SHP77 treated with DMSO at 0.1 percent for 48 hours (cell line): ENCODE measurements around the gene PTBP3.
"Not testable (repeated sequence)": the region's sequence is repeated elsewhere in the genome, so short reads cannot be mapped to it uniquely, and the experiment has no call there.

Experiments
- DNase-seq: peaks from one replicate; lab custom pipeline; 2025; lab: John Stamatoyannopoulos, UW

Gene PTBP3

DNA sequence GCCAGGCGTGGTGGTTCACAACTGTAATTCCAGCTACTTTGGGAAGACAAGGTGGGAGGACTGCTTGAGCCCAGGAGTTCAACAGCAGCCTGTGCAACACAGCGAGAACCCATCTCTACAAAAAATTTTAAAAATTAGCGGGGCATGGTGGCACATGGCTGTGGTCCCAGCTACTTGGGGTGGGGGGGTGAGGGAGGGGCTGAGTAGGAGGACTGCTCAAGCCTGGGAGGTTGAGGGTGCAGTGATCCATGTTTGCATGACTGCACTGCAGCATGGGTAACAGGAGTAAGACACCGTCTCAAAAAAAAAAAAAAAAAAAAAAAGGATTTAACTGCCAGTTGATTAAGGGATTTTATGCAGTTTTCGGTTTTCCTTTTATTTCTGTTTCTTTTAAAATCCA lies 65.0 kb downstream of the PTBP3 start:
- no peak for DNase-seq

DNA sequence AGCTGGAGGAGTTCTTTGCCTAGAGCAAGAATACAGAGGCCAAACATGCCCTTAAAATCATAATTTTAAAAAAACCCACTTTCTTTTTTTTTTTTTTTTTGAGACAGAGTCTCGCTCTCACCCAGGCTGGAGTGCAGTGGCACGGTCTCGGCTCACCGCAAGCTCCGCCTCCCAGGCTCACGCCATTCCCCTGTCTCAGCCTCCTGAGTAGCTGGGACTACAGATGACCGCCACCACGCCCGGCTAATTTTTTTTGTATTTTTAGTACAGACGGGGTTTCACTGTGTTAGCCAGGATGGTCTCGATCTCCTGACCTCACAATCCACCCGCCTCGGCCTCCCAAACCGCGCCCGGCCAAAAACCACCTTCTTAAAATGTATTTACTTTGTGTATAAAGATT lies 66.3 kb downstream of the PTBP3 start:
- not testable (repeated sequence) for DNase-seq

GRCh38 chr9:112265391-112265790 lies 68.0 kb downstream of the PTBP3 start:
- DNase-seq, result no peak

- no peak for DNase-seq
Measured at GRCh38 chr9:112262577-112262976, 70.8 kb downstream of the PTBP3 start.

GRCh38 chr9:112261133-112261532 lies 72.3 kb downstream of the PTBP3 start:
- no peak for DNase-seq

- no peak for DNase-seq
Measured at GRCh38 chr9:112258106-112258505, 75.3 kb downstream of the PTBP3 start.

DNA sequence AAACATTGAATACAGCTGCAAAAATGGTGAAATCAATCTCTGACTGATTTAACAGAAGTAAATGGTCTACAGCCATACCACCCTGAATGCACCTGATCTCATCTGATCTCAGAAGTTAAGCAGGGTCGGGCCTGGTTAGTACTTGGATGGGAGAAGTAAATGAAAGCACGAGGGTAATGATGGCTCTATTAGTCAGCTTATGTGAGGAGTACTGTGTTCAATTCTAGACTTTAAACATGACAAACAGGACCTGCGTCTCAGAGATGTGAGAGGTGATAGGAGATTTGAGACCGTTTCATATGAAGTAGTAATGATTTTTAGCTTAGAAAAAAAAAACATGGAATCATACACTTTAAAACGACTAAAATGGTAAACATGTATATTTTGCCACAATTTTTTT lies 81.2 kb downstream of the PTBP3 start:
- no peak for DNase-seq

GRCh38 chr9:112249277-112249676 lies 84.1 kb downstream of the PTBP3 start:
- no peak for DNase-seq

GRCh38 chr9:112248722-112249121 lies 84.7 kb downstream of the PTBP3 start:
- DNase-seq, result no peak

GRCh38 chr9:112247090-112247489 lies 86.3 kb downstream of the PTBP3 start:
- no peak for DNase-seq

GRCh38 chr9:112245126-112245525 lies 88.3 kb downstream of the PTBP3 start:
- no peak for DNase-seq

DNA sequence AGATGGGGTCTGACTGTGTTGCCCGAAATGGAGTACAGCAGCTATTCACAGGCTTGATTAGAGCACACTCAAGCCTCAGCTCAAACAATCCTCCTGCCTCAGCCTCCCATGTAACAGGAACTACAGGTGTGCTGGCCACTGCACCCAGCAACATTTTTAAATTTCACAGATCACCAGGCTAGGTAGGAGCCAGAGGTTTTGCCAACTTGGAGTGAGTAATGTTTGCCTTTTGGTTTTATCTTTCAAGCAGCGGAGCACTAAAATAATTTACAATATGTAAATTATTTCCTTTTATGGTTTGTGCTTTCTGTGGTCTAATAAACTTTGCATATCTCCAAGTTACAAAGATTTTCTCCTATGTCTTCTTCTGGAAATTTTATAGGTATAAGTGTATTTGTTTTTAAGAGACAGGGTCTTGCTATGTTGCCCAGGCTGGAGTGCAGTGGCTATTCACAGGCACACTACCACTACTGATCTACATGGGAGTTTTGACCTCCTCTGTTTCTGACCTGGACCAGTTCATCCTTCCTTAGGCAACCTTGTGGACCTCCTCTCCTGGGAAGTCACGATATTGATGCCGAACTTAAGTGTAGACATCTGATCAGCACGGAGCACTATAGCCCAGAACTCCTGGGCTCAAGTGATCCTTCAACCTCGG lies 91.1 kb downstream of the PTBP3 start:
- DNase-seq, result no peak

- DNase-seq, result no peak
Measured at GRCh38 chr9:112241491-112241890, 91.9 kb downstream of the PTBP3 start.

- DNase-seq, result no peak
Measured at GRCh38 chr9:112239708-112240107, 93.7 kb downstream of the PTBP3 start.

- no peak for DNase-seq
Measured at GRCh38 chr9:112239284-112239683, 94.1 kb downstream of the PTBP3 start.

GRCh38 chr9:112234779-112235178 lies 98.6 kb downstream of the PTBP3 start:
- no peak for DNase-seq

DNA sequence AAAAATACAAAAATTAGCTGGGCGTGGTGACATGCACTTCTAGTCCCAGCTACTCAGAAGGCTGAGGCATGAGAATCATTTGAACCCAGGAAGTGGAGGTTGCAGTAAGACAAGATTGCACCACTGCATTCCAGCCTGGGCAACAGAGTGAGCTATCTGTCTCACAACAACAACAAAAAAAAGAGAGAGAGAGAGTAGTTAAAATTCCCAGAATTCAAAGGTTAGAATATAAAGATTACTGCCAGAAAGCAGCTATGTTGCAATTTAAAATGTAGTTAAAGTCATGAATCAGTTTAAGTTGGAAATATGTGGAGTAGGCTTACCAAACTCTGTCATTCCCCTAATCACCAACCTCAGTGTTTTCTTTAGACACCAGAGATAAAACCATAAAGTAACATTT lies 99.7 kb downstream of the PTBP3 start:
- no peak for DNase-seq

- DNase-seq, result no peak
Measured at GRCh38 chr9:112232233-112232632, 101.2 kb downstream of the PTBP3 start.

GRCh38 chr9:112226091-112226490 lies 107.3 kb downstream of the PTBP3 start:
- DNase-seq, result no peak

- DNase-seq, result no peak
Measured at GRCh38 chr9:112224401-112225289, 108.8 kb downstream of the PTBP3 start.

DNA sequence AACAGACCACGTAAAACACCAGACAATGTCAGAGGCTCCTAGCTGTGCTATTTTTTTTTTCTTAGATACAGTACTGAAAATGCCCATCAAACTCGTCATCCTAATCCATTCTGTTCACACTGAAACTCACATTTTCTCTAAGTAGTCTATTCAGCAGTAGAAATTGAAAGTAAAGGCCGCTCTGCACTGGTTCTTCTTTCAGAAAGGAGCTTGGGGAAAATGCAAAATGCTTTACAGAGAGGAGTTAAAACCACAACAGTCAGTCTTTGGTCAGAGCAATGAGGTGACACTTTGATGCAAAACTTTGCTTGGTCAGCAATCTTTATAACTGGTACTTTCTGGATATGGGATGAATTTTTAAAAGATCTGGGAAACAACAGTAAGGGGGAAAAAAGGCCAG lies 114.5 kb downstream of the PTBP3 start:
- no peak for DNase-seq

GRCh38 chr9:112212926-112213325 lies 120.5 kb downstream of the PTBP3 start:
- no peak for DNase-seq

- no peak for DNase-seq
Measured at GRCh38 chr9:112207451-112207850, 126.0 kb downstream of the PTBP3 start.

DNA sequence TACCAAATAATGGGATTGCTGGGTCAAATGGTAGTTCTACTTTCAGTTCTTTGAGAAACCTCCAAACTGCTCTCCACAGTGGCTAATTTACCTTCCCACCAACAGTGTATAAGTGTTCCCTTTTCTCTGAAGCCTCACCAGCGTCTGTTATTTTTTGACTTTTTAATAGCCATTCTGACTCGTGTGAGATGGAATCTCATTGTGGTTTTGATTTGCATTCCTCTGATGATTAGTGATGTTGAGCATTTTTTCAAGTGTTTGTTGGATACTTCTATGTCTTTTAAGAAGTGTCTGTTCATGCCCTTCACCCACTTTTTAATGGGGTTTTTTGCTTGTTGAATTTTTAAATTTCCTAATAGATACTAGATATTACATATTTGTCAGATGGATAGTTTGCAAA lies 129.9 kb downstream of the PTBP3 start:
- no peak for DNase-seq
